ENCODE data around the gene B4GALT4.
"Not testable (repeated sequence)": the region's sequence is repeated elsewhere in the genome, so short reads cannot be mapped to it uniquely, and the experiment has no call there.

The B4GALT4 gene, protein sequence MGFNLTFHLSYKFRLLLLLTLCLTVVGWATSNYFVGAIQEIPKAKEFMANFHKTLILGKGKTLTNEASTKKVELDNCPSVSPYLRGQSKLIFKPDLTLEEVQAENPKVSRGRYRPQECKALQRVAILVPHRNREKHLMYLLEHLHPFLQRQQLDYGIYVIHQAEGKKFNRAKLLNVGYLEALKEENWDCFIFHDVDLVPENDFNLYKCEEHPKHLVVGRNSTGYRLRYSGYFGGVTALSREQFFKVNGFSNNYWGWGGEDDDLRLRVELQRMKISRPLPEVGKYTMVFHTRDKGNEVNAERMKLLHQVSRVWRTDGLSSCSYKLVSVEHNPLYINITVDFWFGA

GRCh38 chr3:119240591-119241434 lies at the start of gene B4GALT4:
TSS of gene B4GALT4 (minus strand) at chr3:119240878. CDS start at chr3:119230099, 10,779 bp downstream.
- DNase-seq: peak; percentile 3

DNA sequence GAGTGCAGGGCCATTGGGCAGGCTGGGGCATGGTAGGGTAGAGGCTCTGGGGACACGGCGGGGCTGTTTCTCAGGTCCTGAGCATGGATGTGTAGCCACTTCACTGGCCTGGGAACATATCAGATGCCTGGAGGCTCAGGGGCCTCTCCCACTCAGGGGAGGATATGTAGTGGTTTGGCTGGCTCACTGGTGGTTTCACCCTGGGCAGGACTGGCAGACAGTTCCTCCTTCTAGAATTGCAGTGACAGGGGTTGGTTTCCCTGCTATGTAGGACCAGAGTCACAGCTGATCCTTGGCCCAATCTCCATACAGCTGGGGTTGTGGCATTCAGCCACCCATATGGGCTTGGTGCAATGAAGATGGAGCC lies 48.7 kb upstream of the B4GALT4 start:
- DNase-seq: no peak

GRCh38 chr3:119288669-119289403 lies 48.2 kb upstream of the B4GALT4 start:
- DNase-seq: no peak

DNA sequence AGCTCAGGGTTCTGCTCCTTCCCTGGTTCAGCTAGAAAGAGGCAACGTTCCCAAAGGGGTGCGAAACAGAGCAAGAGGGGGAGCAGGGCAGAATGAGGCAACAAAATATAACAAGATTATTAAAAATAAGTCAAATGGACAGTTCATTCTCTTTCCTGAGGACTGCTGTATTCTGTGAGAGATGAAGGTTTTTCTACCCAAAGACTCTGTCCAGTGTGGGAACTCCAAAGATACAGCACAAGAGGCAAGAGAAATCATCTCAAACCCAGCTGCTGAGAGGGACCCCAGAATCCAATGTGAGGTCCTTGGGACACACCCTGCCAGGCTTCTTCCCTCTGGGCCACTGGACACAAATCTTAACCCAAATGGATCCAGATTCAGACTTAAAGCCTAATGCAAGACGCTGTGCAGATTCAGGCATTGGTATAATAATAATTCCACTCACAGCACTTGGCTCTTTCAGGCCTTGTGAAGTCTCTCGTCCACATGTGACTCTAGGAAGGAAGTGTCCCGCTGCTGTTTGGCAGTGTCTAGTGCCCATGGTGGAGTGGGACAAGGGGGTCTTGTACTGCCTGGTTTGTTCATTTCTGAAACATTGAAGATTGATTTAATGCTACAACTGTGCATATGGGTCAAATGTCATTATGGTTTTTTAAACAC lies 39.0 kb upstream of the B4GALT4 start:
- no peak for DNase-seq

- DNase-seq: no peak
Measured at GRCh38 chr3:119279101-119279554, 38.5 kb upstream of the B4GALT4 start.

GRCh38 chr3:119276680-119277079 lies 36.0 kb upstream of the B4GALT4 start:
- DNase-seq: no peak

- DNase-seq: not testable (repeated sequence)
Measured at GRCh38 chr3:119270212-119270611, 29.5 kb upstream of the B4GALT4 start.

DNA sequence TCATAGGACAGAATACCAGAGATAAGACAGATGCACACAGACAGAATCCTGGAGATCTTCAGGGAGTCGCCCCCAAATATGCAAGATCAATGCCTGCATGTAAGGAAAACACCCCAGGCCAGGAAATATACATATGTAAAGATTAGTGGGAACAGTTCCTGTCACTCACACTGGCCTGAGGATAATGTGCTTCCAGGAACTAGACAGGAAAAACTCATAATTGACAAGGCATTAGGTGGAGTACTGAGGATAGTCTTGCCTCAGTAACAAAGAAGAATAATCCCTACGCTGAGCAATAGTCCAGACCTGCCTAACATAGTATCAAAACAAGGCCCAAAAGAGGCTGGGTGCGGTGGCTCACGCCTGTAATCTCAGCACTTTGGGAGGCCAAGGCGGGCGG lies 20.4 kb upstream of the B4GALT4 start:
- no peak for DNase-seq

GRCh38 chr3:119259821-119260220 lies 19.1 kb upstream of the B4GALT4 start:
- DNase-seq: no peak

- DNase-seq: no peak
Measured at GRCh38 chr3:119258915-119259314, 18.2 kb upstream of the B4GALT4 start.

GRCh38 chr3:119257654-119258410 lies 17.2 kb upstream of the B4GALT4 start:
- no peak for DNase-seq

DNA sequence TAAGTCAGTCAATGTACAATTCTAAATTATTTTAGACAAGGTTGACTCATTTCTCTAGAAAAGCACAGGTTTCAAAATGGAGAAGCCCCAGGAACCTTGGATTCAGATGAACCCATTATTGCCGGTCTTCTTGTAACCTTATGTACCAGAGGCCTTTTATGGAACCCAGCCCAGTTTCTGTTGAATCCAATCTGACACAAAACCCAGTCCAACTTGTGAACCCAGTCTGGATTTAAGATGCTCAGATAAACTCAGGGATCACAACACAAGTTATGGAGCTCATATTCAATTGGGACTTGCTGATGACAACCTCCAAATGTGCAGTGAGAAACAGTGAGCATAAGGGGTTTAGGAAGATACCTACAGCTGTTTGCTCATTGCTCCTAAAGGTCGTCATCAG lies 16.4 kb upstream of the B4GALT4 start:
- no peak for DNase-seq

DNA sequence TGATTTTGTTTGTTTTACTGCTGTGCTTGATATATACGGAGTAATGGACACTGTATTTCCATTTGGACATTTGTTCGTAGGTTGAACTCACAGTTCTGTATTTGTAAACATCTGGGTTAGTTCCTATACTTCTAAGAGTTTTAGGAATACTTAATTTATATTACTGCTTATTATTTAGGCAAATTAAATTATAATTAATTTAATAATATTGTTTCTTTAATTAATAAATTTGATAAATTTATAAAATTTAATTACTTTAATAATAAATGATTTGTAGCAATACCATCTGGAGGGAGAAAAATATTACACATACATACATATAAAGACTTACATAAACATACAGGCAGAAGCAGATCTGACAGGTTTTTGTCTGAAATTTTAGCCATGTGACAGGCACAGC lies 14.5 kb upstream of the B4GALT4 start:
- no peak for DNase-seq

DNA sequence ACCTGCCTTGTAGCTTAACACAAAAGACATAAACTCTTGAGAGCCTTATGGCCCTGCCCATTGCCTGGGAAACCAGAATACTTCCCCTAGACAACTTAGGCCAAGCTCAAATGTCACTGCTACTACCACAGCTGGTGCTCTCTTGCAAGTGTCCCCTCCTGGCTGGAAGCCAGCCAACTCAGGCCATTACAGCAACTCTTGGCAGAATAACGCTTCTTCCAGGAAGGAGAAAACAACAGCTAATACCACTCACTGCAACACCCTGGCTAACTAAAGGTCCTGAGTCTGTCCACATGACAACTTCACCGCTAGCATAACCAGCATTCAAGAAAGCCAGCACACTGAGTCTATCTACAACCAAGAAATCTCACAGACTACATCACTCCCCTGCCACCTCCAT lies 5.1 kb upstream of the B4GALT4 start:
- DNase-seq: no peak

DNA sequence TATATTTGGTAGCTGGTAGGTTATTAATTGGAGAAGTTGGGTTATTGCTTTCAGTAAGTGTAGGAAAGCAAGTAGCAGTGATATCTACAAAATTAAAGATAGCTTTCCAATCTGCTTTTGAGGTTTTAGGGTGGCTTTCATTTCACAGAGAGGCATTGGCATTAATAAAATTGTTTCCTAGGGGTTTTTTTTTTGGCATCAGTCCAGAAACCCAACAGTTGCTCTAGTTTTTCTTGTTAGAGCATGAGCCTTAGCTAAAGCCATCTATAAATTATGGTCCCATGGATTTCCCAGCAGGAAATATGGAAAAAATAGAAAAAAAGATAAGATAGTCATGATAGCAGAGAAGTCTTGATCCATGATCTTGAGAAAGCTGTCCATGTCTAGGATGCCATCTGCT lies 3.0 kb upstream of the B4GALT4 start:
- DNase-seq: no peak

DNA sequence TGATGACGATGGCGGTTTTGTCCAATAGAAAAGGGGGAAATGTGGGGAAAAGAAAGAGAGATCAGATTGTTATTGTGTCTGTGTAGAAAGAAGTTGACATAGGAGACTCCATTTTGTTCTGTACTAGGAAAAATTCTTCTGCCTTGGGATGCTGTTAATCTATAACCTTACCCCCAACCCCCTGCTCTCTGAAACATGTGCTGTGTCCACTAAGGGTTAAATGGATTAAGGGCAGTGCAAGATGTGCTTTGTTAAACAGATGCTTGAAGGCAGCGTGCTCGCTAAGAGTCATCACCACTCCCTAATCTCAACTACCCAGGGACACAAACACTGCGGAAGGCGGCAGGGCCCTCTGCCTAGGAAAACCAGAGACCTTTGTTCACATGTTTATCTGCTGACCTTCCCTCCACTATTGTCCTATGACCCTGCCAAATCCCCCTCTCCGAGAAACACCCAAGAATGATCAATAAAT lies 2.4 kb upstream of the B4GALT4 start:
- not testable (repeated sequence) for DNase-seq

GRCh38 chr3:119242387-119243057 lies 1.8 kb upstream of the B4GALT4 start:
- DNase-seq: not testable (repeated sequence)

GRCh38 chr3:119240101-119240590 lies 532 bp downstream of the B4GALT4 start:
- DNase-seq: no peak

GRCh38 chr3:119239206-119239820 lies 1.4 kb downstream of the B4GALT4 start:
- no peak for DNase-seq

DNA sequence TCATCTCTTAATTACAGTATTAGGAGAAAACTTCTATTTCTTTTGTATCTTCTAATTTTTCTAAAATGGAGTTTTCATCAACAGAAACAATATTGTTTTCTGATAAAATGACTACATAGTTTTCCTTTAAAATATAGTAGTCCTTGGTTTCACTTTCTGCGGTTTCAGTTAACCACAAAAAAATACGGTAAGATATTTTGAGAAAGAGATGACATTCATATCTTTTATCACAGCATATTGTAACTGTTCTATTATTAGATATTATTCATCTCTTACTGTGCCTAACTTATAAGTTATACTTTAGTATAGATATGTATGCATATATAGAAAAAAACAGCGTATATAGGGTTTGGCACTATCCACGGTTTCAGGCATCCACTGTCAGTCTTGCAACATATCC lies 2.3 kb downstream of the B4GALT4 start:
- DNase-seq: no peak

GRCh38 chr3:119237299-119237698 lies 3.4 kb downstream of the B4GALT4 start:
- no peak for DNase-seq

Measured in NCI-H187 treated with DMSO at 0.1 percent for 48 hours (cell line).